SH-SY5Y (cell line): ENCODE measurements around the gene S100A1.

Source experiments
- GATA2 ChIP-seq: IDR thresholded peaks from 2 replicates; pipeline ENCODE4 v1.6.1; 2011; ENCODE audit warnings: mild to moderate bottlenecking, low read depth, low read length
- GATA3 ChIP-seq: IDR thresholded peaks from 2 replicates; pipeline ENCODE4 v1.6.1; 2011; ENCODE audit warnings: low read depth, mild to moderate bottlenecking, low read length, moderate library complexity

DNA sequence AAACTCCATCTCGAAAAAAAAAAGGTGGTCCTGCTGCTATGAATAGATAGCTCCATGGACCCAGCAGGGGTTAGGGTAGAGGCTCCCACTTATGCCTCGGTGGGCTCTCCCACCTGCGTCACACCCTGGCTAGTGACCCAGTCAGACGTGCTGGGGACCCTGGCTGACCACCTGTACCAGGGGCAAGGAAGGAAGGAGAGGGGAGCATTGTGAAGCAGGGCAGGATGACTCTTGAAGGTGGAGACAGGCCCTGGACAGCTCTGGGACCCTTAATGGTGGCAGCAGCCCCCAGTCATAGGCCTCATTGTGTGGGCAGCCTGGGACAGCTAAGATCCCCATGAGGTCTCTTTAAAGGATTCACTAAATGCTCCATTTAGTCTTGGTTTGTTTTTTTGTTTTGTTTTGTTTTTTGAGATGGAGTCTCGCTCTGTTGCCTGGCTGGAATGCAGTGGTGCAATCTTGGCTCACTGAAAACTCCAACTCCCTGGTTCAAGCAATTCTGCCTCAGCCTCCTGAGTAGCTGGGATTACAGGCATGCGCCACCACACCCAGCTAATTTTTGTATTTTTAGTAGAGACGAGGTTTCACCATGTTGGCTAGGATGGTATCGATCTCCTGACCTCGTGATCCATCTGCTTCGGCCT, 19.9 kb downstream of the S100A1 start:
- no peak for TF ChIP-seq GATA2
- no peak for TF ChIP-seq GATA3
